HCT116 (cell line): ENCODE data around the gene FIBCD1. TPM values are rescaled to one million over a fixed set of nuclear protein-coding genes. Genes with fewer than 3 reads are reported as not detected.

Source experiments
- ATAC-seq: fragments of 200-7000 bp; cut with Tn5 transposase; 2 replicates; pipeline ENCODE4 v1.9.1; 2020; ENCODE audit warnings: mild to moderate bottlenecking, moderate library complexity
- BruUV-seq: library from RNA; stranded (reverse); fragments of 400-500 nt; replicated peaks from 2 replicates; lab custom pipeline; 2021; lab: Mats Ljungman, UMichigan
- CTCF ChIA-PET: fragments of 300-600 bp; sonication (Branson Sonifier 250); formaldehyde crosslinking; loops from one replicate; lab custom pipeline; 2021; ENCODE audit warnings: antibody characterized with exemption; lab: Charles Lee
- POLR2A ChIA-PET: fragments of 300-600, 350-600 bp; sonication (Branson Sonifier 250); formaldehyde crosslinking; loops from one replicate; lab custom pipeline; 2021; ENCODE audit warnings: antibody characterized with exemption; lab: Charles Lee
- RAD21 ChIA-PET, 2 experiments: fragments of 300-600 bp; sonication (Branson Sonifier 250); formaldehyde crosslinking; loops; one replicate each; lab custom pipeline; 2023; ENCODE audit warnings: low total read pairs in 2 of 2; ENCODE audit not compliant: uncharacterized antibody in 2 of 2, unreplicated experiment in 2 of 2, low non-redundant PET in 1 of 2; lab: Charles Lee
- DNase-seq: peaks from one replicate; pipeline ENCODE4 v3.0.0-alpha.2; 2010; ENCODE audit warnings: low read depth, low spot score
- H2AFZ ChIP-seq: fragments of 200-600 bp; shearing (Covaris generic), sonication (generic); 2 replicates; pipeline ENCODE4 v1.6.1; 2017; ENCODE audit warnings: low read depth, mixed run types, mixed read lengths, antibody characterized with exemption, low read length; ENCODE audit not compliant: poor library complexity, severe bottlenecking
- H3K27ac ChIP-seq: 2 replicates; pipeline ENCODE4 v1.5.1; 2012; ENCODE audit warnings: low read depth, low read length
- H3K27me3 ChIP-seq: fragments of 200-600 bp; sonication (generic); 2 replicates; pipeline ENCODE4 v1.6.1; 2016; ENCODE audit warnings: mixed run types, low read length, mixed read lengths; ENCODE audit not compliant: insufficient read depth
- H3K36me3 ChIP-seq, 2 experiments: fragments of 200-500 bp in 1 of 2; fragments of 200-600 bp in 1 of 2; sonication (Bioruptor generic) in 1 of 2; sonication (generic) in 1 of 2; 2 replicates each; pipeline versions ENCODE4 v1.5.1 to v1.6.1; 2014 to 2016; ENCODE audit warnings: low read length in 2 of 2, inconsistent platforms in 1 of 2, mixed read lengths in 1 of 2, mixed run types in 1 of 2; ENCODE audit not compliant: insufficient read depth in 2 of 2, control insufficient read depth in 1 of 2
- H3K4me1 ChIP-seq, 2 experiments: fragments of 200-600 bp in 1 of 2; sonication (generic) in 1 of 2; 2 replicates each; pipeline versions ENCODE4 v1.5.1 to v1.6.1; 2012 to 2017; ENCODE audit warnings: low read length in 2 of 2, inconsistent platforms in 1 of 2, mild to moderate bottlenecking in 1 of 2, mixed read lengths in 1 of 2, mixed run types in 1 of 2, moderate library complexity in 1 of 2; ENCODE audit not compliant: insufficient read depth in 2 of 2, control insufficient read depth in 1 of 2
- H3K4me2 ChIP-seq: fragments of 200-600 bp; sonication (generic); 2 replicates; pipeline ENCODE4 v1.6.1; 2017; ENCODE audit warnings: mixed run types, low read length, mixed read lengths
- H3K4me3 ChIP-seq, 2 experiments: fragments of 200-600 bp in 1 of 2; sonication (generic) in 1 of 2; replicated peaks in 1 of 2; 2 replicates each; pipeline ENCODE4 v1.5.1; 2011 to 2016; ENCODE audit warnings: low read length in 2 of 2, control low read depth in 1 of 2, low read depth in 1 of 2, mild to moderate bottlenecking in 1 of 2, mixed read lengths in 1 of 2, mixed run types in 1 of 2
- H3K79me2 ChIP-seq: fragments of 200-600 bp; sonication (generic); 2 replicates; pipeline ENCODE4 v1.6.1; 2017; ENCODE audit warnings: mild to moderate bottlenecking, mixed run types, low read length, moderate library complexity, mixed read lengths; ENCODE audit not compliant: insufficient read depth
- H3K9ac ChIP-seq: fragments of 200-600 bp; sonication (generic); 2 replicates; pipeline ENCODE4 v1.6.1; 2016; ENCODE audit warnings: low read length, mixed read lengths
- H3K9me2 ChIP-seq: fragments of 200-600 bp; sonication (generic), shearing (Covaris generic); 2 replicates; pipeline ENCODE4 v1.6.1; 2017; ENCODE audit warnings: mixed run types, mild to moderate bottlenecking, moderate library complexity; ENCODE audit not compliant: insufficient read depth
- H3K9me3 ChIP-seq, 2 experiments: fragments of 200-500 bp in 1 of 2; fragments of 200-600 bp in 1 of 2; sonication (Bioruptor generic) in 1 of 2; sonication (generic) in 1 of 2; 2 replicates each; pipeline ENCODE4 v1.6.1; 2014 to 2017; ENCODE audit warnings: low read length in 2 of 2, mixed read lengths in 2 of 2, inconsistent platforms in 1 of 2, low read depth in 1 of 2, mild to moderate bottlenecking in 1 of 2, mixed run types in 1 of 2, moderate library complexity in 1 of 2; ENCODE audit not compliant: control insufficient read depth in 1 of 2, insufficient read depth in 1 of 2
- H4K20me1 ChIP-seq: fragments of 200-600 bp; sonication (generic), shearing (Covaris generic); 2 replicates; pipeline ENCODE4 v1.6.1; 2017; ENCODE audit warnings: mixed run types, mild to moderate bottlenecking, moderate library complexity; ENCODE audit not compliant: insufficient read depth
- EZH2phosphoT487 ChIP-seq: fragments of 200-600 bp; IDR thresholded peaks from 2 replicates; pipeline ENCODE4 v1.6.1; 2018; ENCODE audit warnings: antibody characterized with exemption, borderline replicate concordance
- FOSL1 ChIP-seq: IDR thresholded peaks from 2 replicates; pipeline ENCODE4 v1.6.1; 2012; ENCODE audit warnings: low read depth
- POLR2AphosphoS5 ChIP-seq: IDR thresholded peaks from 2 replicates; pipeline ENCODE4 v1.6.1; 2011; ENCODE audit warnings: mild to moderate bottlenecking, low read depth, low read length, moderate library complexity
- RAD21 ChIP-seq: IDR thresholded peaks from 2 replicates; pipeline ENCODE4 v1.6.1; 2012; ENCODE audit warnings: low read depth, mild to moderate bottlenecking
- SIN3A ChIP-seq: IDR thresholded peaks from 2 replicates; pipeline ENCODE4 v1.6.1; 2012; ENCODE audit warnings: low read depth
- SP1 ChIP-seq: IDR thresholded peaks from 2 replicates; pipeline ENCODE4 v1.6.1; 2012; ENCODE audit warnings: low read depth
- SRF ChIP-seq: IDR thresholded peaks from 2 replicates; pipeline ENCODE4 v1.6.1; 2012; ENCODE audit warnings: low read depth
- TCF7L2 ChIP-seq: IDR thresholded peaks from 2 replicates; pipeline ENCODE4 v1.7.0; 2011; ENCODE audit warnings: borderline replicate concordance, inconsistent platforms; ENCODE audit not compliant: insufficient read depth, insufficient read length; ENCODE audit errors: extremely low read depth
- YY1 ChIP-seq: IDR thresholded peaks from 2 replicates; pipeline ENCODE4 v1.6.1; 2011; ENCODE audit warnings: low read length, low read depth, moderate library complexity, mild to moderate bottlenecking; ENCODE audit not compliant: insufficient replicate concordance; ENCODE audit errors: extremely low read depth
- ZFX ChIP-seq: fragments of 450-650 bp; IDR thresholded peaks from 2 replicates; pipeline ENCODE4 v1.6.1; 2017
- ZNF274 ChIP-seq: fragments of 200-500 bp; sonication (Bioruptor generic); IDR thresholded peaks from 2 replicates; pipeline ENCODE4 v1.6.1; 2014; ENCODE audit warnings: mild to moderate bottlenecking, low read depth, low read length, inconsistent platforms
- intact Hi-C: fragments of 100-400 bp; cut with micrococcal nuclease; formaldehyde crosslinking; loops from 2 replicates; pipeline ENCODE4 v1.10.0; 2022
- total RNA-seq: library from RNA; stranded (reverse); gene quantifications from one replicate; pipeline ENCODE4 v1.2.1, GENCODE V29; 2021; ENCODE audit not compliant: unreplicated experiment
- TF ChIP-seq, protein P1 (sequence below), 3 experiments: fragments of 200-600 bp in 1 of 3; sonication (generic) in 1 of 3; IDR thresholded peaks in 2 of 3; conservative IDR thresholded peaks in 1 of 3; 2 replicates each; pipeline ENCODE4 v1.5.1; 2012 to 2017; ENCODE audit warnings: low read depth in 2 of 3, low read length in 2 of 3, antibody characterized with exemption in 1 of 3, borderline replicate concordance in 1 of 3, control low read depth in 1 of 3, mild to moderate bottlenecking in 1 of 3, mixed read lengths in 1 of 3, mixed run types in 1 of 3, moderate library complexity in 1 of 3; ENCODE audit not compliant: insufficient read depth in 1 of 3
- TF ChIP-seq, protein P2 (sequence below): IDR thresholded peaks from 2 replicates; pipeline ENCODE4 v1.6.1; 2012
- TF ChIP-seq, protein P3 (sequence below): IDR thresholded peaks from 2 replicates; pipeline ENCODE4 v1.6.1; 2012
- TF ChIP-seq, protein P4 (sequence below): IDR thresholded peaks from 2 replicates; pipeline ENCODE4 v1.6.1; 2011; ENCODE audit warnings: mild to moderate bottlenecking, low read length, moderate library complexity; ENCODE audit not compliant: insufficient replicate concordance; ENCODE audit errors: extremely low read depth
- TF ChIP-seq, protein P5 (sequence below): IDR thresholded peaks from 2 replicates; pipeline ENCODE4 v1.6.1; 2012; ENCODE audit warnings: low read depth

The FIBCD1 gene
- total RNA-seq, 1 experiment from 2014 or later = 26.1 TPM

DNA sequence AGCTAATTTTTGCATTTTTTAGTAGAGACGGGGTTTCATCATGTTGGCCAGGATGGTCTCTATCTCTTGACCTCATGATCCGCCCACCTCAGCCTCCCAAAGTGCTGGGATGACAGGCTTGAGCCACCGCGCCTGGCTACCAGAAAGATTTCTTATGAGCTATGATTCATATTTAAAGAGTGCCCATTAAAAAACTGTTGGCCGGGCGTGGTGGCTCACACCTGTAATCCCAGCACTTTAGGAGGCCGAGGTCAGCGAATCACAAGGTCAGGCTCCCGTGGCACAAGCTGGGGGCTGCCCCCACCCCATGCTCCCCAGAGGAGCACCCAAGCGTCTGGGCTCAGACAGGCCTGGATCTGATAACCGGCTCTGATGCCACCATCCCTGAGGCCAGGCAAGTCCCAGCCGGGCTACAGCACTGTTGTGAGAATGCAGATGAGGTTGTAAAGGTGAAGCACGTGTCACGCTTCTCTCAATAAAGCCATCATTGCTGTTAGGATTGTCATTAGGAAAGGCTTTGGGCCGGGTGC, 56.3 kb downstream of the FIBCD1 start:
- no peak overlapping the region for H3K4me2 ChIP-seq
- ATAC-seq (no peak), DNase-seq (no peak)
- POLR2A ChIA-PET = no interaction called here
- no peaks in the 10 kb centered on the region for H3K79me2 ChIP-seq
- intact Hi-C loops = no loop called here
- RAD21 ChIA-PET = no interaction called here
- no peaks in the 10 kb centered on the region for H4K20me1 ChIP-seq
- H3K9me2 ChIP-seq = no peaks in the 10 kb centered on the region
- no peaks in the 10 kb centered on the region for H3K27me3 ChIP-seq
- no peak overlapping the region for H3K9ac ChIP-seq
- no peak overlapping the region for H3K4me3 ChIP-seq
- H3K4me1 ChIP-seq = no peaks in the 10 kb centered on the region; a peak in 1 of 4 replicates
- no peak overlapping the region for H2AFZ ChIP-seq
- CTCF ChIA-PET = interaction anchor here (1.2 kb wide), 1 partner anchor 13 kb away, joined by 3 read pairs; no protein-coding TSS in a partner anchor
- H3K27ac ChIP-seq = no peak overlapping the region
- H3K9me3 ChIP-seq = no peaks in the 10 kb centered on the region
- TF ChIP-seq SP1 (no peak), TCF7L2 (no peak), RAD21 (no peak), SIN3A (no peak), ZNF274 (no peak), POLR2AphosphoS5 (no peak), EZH2phosphoT487 (no peak), ZFX (no peak), YY1 (no peak), FOSL1 (no peak), SRF (no peak)
- TF ChIP-seq, protein P1, sequence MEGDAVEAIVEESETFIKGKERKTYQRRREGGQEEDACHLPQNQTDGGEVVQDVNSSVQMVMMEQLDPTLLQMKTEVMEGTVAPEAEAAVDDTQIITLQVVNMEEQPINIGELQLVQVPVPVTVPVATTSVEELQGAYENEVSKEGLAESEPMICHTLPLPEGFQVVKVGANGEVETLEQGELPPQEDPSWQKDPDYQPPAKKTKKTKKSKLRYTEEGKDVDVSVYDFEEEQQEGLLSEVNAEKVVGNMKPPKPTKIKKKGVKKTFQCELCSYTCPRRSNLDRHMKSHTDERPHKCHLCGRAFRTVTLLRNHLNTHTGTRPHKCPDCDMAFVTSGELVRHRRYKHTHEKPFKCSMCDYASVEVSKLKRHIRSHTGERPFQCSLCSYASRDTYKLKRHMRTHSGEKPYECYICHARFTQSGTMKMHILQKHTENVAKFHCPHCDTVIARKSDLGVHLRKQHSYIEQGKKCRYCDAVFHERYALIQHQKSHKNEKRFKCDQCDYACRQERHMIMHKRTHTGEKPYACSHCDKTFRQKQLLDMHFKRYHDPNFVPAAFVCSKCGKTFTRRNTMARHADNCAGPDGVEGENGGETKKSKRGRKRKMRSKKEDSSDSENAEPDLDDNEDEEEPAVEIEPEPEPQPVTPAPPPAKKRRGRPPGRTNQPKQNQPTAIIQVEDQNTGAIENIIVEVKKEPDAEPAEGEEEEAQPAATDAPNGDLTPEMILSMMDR (IDR thresholded peaks at IDR 0.05 in 2 of 3, conservative IDR thresholded peaks at IDR 0.05 in 1 of 3; ENCODE audit: borderline replicate concordance in 1 of 3, insufficient read depth in 1 of 3, low read depth in 2 of 3, low read length in 2 of 3) = no peak
- TF ChIP-seq, protein P2, sequence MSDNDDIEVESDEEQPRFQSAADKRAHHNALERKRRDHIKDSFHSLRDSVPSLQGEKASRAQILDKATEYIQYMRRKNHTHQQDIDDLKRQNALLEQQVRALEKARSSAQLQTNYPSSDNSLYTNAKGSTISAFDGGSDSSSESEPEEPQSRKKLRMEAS = no peak
- TF ChIP-seq, protein P3, sequence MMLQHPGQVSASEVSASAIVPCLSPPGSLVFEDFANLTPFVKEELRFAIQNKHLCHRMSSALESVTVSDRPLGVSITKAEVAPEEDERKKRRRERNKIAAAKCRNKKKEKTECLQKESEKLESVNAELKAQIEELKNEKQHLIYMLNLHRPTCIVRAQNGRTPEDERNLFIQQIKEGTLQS = no peak
- TF ChIP-seq, protein P4, sequence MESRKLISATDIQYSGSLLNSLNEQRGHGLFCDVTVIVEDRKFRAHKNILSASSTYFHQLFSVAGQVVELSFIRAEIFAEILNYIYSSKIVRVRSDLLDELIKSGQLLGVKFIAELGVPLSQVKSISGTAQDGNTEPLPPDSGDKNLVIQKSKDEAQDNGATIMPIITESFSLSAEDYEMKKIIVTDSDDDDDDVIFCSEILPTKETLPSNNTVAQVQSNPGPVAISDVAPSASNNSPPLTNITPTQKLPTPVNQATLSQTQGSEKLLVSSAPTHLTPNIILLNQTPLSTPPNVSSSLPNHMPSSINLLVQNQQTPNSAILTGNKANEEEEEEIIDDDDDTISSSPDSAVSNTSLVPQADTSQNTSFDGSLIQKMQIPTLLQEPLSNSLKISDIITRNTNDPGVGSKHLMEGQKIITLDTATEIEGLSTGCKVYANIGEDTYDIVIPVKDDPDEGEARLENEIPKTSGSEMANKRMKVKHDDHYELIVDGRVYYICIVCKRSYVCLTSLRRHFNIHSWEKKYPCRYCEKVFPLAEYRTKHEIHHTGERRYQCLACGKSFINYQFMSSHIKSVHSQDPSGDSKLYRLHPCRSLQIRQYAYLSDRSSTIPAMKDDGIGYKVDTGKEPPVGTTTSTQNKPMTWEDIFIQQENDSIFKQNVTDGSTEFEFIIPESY = no peak
- TF ChIP-seq, protein P5, sequence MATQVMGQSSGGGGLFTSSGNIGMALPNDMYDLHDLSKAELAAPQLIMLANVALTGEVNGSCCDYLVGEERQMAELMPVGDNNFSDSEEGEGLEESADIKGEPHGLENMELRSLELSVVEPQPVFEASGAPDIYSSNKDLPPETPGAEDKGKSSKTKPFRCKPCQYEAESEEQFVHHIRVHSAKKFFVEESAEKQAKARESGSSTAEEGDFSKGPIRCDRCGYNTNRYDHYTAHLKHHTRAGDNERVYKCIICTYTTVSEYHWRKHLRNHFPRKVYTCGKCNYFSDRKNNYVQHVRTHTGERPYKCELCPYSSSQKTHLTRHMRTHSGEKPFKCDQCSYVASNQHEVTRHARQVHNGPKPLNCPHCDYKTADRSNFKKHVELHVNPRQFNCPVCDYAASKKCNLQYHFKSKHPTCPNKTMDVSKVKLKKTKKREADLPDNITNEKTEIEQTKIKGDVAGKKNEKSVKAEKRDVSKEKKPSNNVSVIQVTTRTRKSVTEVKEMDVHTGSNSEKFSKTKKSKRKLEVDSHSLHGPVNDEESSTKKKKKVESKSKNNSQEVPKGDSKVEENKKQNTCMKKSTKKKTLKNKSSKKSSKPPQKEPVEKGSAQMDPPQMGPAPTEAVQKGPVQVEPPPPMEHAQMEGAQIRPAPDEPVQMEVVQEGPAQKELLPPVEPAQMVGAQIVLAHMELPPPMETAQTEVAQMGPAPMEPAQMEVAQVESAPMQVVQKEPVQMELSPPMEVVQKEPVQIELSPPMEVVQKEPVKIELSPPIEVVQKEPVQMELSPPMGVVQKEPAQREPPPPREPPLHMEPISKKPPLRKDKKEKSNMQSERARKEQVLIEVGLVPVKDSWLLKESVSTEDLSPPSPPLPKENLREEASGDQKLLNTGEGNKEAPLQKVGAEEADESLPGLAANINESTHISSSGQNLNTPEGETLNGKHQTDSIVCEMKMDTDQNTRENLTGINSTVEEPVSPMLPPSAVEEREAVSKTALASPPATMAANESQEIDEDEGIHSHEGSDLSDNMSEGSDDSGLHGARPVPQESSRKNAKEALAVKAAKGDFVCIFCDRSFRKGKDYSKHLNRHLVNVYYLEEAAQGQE = no peak
- H3K36me3 ChIP-seq = peaks cover 15 to 33% of the 10 kb centered on the region in 2 experiments; a peak in 3 of 4 replicates
- no TSS peak for BruUV-seq
